Activated CD4-positive, alpha-beta T cell treated with anti-CD3 and anti-CD28 coated beads for 36 hours (primary cell): Measurements from ENCODE around the gene LRRC3. TPM values are rescaled to one million over a fixed set of nuclear protein-coding genes. Genes with fewer than 3 reads are reported as not detected.

Experiments used
- ATAC-seq: fragments of 200-7000 bp; cut with Tn5 transposase; one replicate; pipeline ENCODE4 v1.10.0; 2021; ENCODE audit warnings: mild to moderate bottlenecking, moderate library complexity
- CTCF ChIA-PET: fragments of 350-600 bp; sonication (Branson Sonifier 250); formaldehyde crosslinking; loops from one replicate; lab custom pipeline; 2021; ENCODE audit warnings: antibody characterized with exemption; lab: Charles Lee
- POLR2A ChIA-PET: fragments of 350-600 bp; sonication (Branson Sonifier 250); formaldehyde crosslinking; loops from one replicate; lab custom pipeline; 2021; ENCODE audit warnings: antibody characterized with exemption, inconsistent platforms; lab: Charles Lee
- DNase-seq: peaks from one replicate; pipeline ENCODE4 v3.0.0-alpha.2; 2020
- H3K27ac Mint-ChIP-seq: one replicate; pipeline ENCODE4 v1.8.0; 2021; ENCODE audit warnings: mixed read lengths
- H3K27me3 Mint-ChIP-seq: one replicate; pipeline ENCODE4 v1.8.0; 2021; ENCODE audit warnings: mixed read lengths
- H3K36me3 Mint-ChIP-seq: one replicate; pipeline ENCODE4 v1.8.0; 2021; ENCODE audit warnings: low read depth, mixed read lengths
- H3K4me1 Mint-ChIP-seq: one replicate; pipeline ENCODE4 v1.8.0; 2021; ENCODE audit warnings: mixed read lengths
- H3K4me3 Mint-ChIP-seq: one replicate; pipeline ENCODE4 v1.8.0; 2021; ENCODE audit warnings: mild to moderate bottlenecking, moderate library complexity, mixed read lengths
- H3K9me3 Mint-ChIP-seq: one replicate; pipeline ENCODE4 v1.8.0; 2021; ENCODE audit warnings: low read depth, mixed read lengths
- intact Hi-C, 2 experiments: fragments of 100-400 bp; cut with DNase I in 1 of 2; cut with micrococcal nuclease in 1 of 2; formaldehyde crosslinking; loops; one replicate each; pipeline versions ENCODE4 v1.14.2 to v1.15.1; 2022 to 2024; cut with DNase I, micrococcal nuclease
- total RNA-seq, 2 experiments: library from RNA; stranded (reverse); gene quantifications; one replicate each; pipeline ENCODE4 v1.2.3, GENCODE V29; 2021

LRRC3 gene
- total RNA-seq, 2 experiments from 2014 or later = 2.7 to 2.9 TPM

DNA sequence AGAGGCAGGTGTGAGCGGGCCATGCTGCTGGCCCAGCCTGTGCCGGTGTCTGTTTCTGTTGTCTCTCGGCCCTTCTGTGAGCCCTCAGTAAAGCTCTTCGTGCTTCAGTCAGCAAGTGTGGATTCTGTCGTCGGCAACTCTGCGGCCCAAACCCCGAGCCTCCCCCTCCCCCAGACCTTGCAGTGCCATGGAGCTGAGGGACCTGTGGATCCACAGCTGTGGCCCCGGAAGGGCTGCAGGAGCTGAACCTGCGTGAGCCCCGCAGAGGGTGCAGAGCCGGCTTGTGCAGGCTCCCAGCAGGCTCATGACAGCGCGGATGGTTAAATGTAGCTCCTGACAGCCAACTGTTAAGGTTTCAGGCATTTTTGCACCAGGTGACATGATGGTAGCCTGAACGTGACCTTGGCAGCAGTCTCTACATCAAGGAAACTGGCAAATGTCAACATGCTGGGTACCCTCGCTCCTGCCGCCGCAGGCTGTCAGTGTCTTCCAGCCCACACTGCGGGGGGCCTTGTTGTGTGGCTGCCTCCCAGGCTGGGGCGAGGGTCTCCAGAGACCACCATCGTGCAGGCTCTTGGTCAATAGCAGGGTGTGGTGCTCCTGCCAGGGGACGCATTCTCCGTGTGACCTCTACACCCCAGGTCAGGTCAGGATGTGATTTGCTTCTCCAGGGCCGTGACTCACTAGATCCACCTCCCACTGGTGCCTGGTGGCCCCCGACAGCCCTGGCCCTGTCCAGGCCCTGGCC, 7.0 kb downstream of the LRRC3 start:
- intact Hi-C loops = no loop called here
- Mint-ChIP-seq H3K4me3 (no peak overlapping the region), H3K9me3 (no peaks in the 10 kb centered on the region), H3K27ac (no peak overlapping the region), H3K27me3 (no peaks in the 10 kb centered on the region), H3K36me3 (no peaks in the 10 kb centered on the region), H3K4me1 (no peaks in the 10 kb centered on the region)
- ChIA-PET POLR2A (no interaction called here), CTCF (no interaction called here)
- no peak for DNase-seq
- no peak for ATAC-seq

DNA sequence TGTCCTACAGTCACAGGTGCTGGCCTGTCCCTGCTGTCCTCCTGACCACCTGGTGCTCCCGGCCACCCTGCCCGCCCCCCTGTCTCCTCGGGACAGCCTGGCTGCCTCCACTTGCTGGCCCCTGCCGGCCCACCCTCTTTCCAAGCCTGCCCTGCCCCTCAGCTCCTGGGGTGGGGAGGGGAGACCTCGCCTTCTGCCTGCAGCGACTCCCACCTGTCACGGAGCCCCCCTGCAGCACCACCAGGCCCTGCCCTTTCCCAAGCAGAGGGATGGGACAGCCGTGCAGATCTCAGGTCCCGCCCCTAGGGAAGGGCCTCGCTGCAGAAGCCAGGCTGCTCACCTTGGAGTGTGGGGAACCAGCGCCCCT, 7.5 kb downstream of the LRRC3 start:
- Mint-ChIP-seq H3K4me3 (no peak overlapping the region), H3K4me1 (no peaks in the 10 kb centered on the region), H3K36me3 (no peaks in the 10 kb centered on the region), H3K27me3 (no peaks in the 10 kb centered on the region), H3K9me3 (no peaks in the 10 kb centered on the region), H3K27ac (no peak overlapping the region)
- intact Hi-C loops = no loop called here
- ATAC-seq (no peak), DNase-seq (no peak)
- CTCF ChIA-PET = no interaction called here
- POLR2A ChIA-PET = no interaction called here

DNA sequence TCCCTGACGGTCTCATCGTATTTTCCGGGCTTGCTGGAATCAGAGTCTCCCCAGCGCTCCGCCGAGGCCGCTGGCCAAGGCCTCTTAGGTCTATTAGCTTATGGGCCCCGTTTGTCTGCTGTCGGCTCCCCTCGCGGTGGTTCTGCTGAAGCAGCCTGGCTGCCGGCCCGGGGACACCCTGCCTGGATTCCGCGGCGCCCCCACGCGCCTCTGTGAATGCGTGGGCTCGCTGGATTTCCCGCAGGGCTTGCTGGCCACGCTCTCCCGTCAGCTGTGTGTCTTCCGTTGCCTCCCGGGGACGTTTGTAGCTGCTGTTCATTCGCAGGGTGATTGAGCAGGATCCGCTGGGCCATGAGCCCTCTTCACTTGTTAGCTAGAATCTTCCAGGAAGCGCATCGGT, 8.4 kb downstream of the LRRC3 start:
- H3K9me3 Mint-ChIP-seq = no peaks in the 10 kb centered on the region
- no peaks in the 10 kb centered on the region for H3K4me1 Mint-ChIP-seq
- no peaks in the 10 kb centered on the region for H3K36me3 Mint-ChIP-seq
- CTCF ChIA-PET = no interaction called here
- H3K27me3 Mint-ChIP-seq = no peaks in the 10 kb centered on the region
- no peak overlapping the region for H3K27ac Mint-ChIP-seq
- intact Hi-C loops = no loop called here
- POLR2A ChIA-PET = no interaction called here
- ATAC-seq (no peak), DNase-seq (no peak)
- H3K4me3 Mint-ChIP-seq = no peak overlapping the region

DNA sequence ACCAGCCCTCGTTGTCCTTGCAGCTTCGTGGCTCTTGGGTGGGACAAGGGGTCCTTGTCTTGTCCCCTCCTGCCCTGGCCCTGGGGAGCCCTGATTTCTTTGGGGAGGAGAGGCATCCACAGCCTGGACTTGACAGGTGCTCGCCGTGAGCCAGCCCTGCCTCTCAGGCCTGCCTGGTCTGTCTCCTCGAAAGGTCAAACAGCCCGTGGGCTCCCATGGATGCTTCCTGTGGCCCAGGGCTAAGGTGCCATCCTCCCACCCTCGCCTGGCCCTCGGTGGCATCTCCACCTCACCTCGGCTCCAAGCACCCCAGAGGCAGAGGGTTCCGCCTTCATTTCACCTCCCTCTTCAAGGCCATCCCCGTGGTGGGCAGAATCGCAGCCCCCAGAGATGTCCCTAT, 9.0 kb downstream of the LRRC3 start:
- CTCF ChIA-PET = no interaction called here
- Mint-ChIP-seq H3K4me3 (no peak overlapping the region), H3K9me3 (no peaks in the 10 kb centered on the region), H3K27me3 (no peaks in the 10 kb centered on the region), H3K27ac (no peak overlapping the region), H3K4me1 (no peaks in the 10 kb centered on the region), H3K36me3 (no peaks in the 10 kb centered on the region)
- POLR2A ChIA-PET = no interaction called here
- DNase-seq (no peak), ATAC-seq (no peak)
- intact Hi-C loops = no loop called here

GRCh38 chr21:44466351-44466954, 11.1 kb downstream of the LRRC3 start:
- Mint-ChIP-seq H3K9me3 (no peaks in the 10 kb centered on the region), H3K27ac (no peak overlapping the region), H3K4me3 (no peak overlapping the region), H3K27me3 (no peaks in the 10 kb centered on the region), H3K4me1 (no peaks in the 10 kb centered on the region), H3K36me3 (no peaks in the 10 kb centered on the region)
- CTCF ChIA-PET = no interaction called here
- intact Hi-C loops = no loop called here
- ATAC-seq (no peak), DNase-seq (no peak)
- POLR2A ChIA-PET = no interaction called here

DNA sequence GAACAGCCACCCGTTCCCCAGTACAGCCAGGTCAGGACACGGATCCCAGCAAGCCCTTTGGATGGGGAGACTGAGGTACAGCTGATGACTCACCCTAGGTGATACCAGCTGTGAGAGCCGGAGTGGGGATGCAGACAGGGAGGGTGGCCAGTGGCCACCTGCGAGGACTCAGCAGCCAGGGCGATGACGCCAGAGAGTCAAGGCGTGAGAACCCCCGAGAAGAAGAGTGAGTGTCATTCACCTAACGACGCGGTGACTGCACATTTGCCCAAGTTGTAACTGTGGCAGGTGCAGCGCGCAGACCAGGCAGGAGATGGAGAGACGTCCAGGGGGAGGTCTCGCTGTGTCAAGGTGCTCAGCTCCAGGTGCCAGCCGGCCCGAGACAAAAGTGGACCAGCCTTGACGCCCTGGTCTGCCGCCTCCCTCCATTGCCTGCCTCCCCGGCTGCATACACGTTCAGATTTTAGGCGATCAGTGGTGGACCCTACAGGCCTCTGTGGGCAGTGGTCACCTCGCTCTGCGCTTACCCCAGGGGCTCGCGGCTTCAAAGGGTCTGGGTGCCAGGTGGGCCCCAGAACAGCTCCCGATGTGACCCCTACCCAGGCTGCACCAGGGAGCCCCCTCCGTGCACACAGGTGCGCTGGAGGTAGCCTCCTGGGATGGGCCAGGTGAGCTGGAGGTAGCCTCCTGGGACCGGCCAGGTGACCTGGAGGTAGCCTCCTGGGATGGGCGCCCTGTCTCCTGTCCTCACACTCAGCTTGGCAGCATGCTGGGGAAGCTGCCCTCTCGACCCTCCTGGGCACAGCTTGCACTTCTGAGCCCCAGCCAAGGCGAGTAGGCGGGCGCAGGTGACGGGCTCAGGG, 11.9 kb downstream of the LRRC3 start:
- ATAC-seq (no peak), DNase-seq (no peak)
- no peak overlapping the region for H3K4me3 Mint-ChIP-seq
- POLR2A ChIA-PET = no interaction called here
- CTCF ChIA-PET = no interaction called here
- H3K27me3 Mint-ChIP-seq = no peaks in the 10 kb centered on the region
- no peak overlapping the region for H3K27ac Mint-ChIP-seq
- intact Hi-C loops = no loop called here
- no peaks in the 10 kb centered on the region for H3K9me3 Mint-ChIP-seq
- H3K36me3 Mint-ChIP-seq = no peaks in the 10 kb centered on the region
- no peaks in the 10 kb centered on the region for H3K4me1 Mint-ChIP-seq

GRCh38 chr21:44467859-44468195, 12.5 kb downstream of the LRRC3 start:
- H3K9me3 Mint-ChIP-seq = no peaks in the 10 kb centered on the region
- no peak overlapping the region for H3K27ac Mint-ChIP-seq
- H3K4me3 Mint-ChIP-seq = no peak overlapping the region
- ATAC-seq (no peak), DNase-seq (no peak)
- no peaks in the 10 kb centered on the region for H3K27me3 Mint-ChIP-seq
- ChIA-PET POLR2A (no interaction called here), CTCF (no interaction called here)
- no peaks in the 10 kb centered on the region for H3K4me1 Mint-ChIP-seq
- H3K36me3 Mint-ChIP-seq = no peaks in the 10 kb centered on the region
- intact Hi-C loops = no loop called here

- ATAC-seq = no peak
- Mint-ChIP-seq H3K27ac (no peak overlapping the region), H3K9me3 (no peaks in the 10 kb centered on the region), H3K4me1 (no peaks in the 10 kb centered on the region), H3K27me3 (no peaks in the 10 kb centered on the region), H3K36me3 (no peaks in the 10 kb centered on the region), H3K4me3 (no peak overlapping the region)
- ChIA-PET CTCF (interaction anchor here (0.7 kb wide), 1 partner anchor 21 kb away, joined by 3 read pairs; no protein-coding TSS in a partner anchor), POLR2A (no interaction called here)
- DNase-seq = no peak
- intact Hi-C loops = no loop called here
Measured at GRCh38 chr21:44471341-44471740, 16.0 kb downstream of the LRRC3 start.

- ChIA-PET POLR2A (no interaction called here), CTCF (no interaction called here)
- intact Hi-C loops = no loop called here
- Mint-ChIP-seq H3K4me1 (no peaks in the 10 kb centered on the region), H3K27ac (no peak overlapping the region), H3K4me3 (no peak overlapping the region), H3K9me3 (no peaks in the 10 kb centered on the region), H3K27me3 (no peaks in the 10 kb centered on the region), H3K36me3 (no peaks in the 10 kb centered on the region)
- DNase-seq (no peak), ATAC-seq (no peak)
Measured at GRCh38 chr21:44471996-44472395, 16.7 kb downstream of the LRRC3 start.

DNA sequence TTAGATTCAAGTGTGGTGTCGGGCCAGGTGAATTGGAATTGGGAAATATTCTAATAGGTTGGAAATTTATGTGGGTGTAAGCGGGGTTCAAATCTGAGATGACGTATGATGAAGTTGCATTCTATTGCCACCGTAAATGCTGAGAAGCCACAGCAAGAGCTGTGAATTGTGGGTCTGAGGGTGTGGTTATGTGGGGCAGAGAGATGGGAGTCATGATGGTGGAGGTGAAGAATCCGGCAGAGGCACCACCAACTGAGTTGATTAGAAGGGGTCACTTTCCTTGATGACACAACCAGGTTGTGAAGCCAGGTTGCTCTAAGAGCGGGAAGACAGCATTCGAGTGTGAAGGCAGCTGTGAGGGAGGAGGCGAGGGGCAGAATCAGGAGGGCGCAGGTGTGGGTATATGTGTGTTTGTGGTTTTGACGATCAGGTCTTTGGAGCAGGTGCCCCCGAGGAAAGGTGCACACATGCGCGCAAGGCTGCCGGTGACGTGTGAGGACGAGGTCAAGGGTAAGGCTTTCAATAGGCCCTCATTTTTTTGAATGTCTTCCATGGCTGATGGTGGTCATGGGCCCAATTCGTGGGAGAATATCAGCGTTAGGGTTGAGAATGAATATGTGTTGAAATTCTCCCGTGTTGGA, 18.7 kb downstream of the LRRC3 start:
- ChIA-PET POLR2A (no interaction called here), CTCF (interaction anchor here (0.5 kb wide), 1 partner anchor 46 kb away, joined by 4 read pairs; no protein-coding TSS in a partner anchor)
- ATAC-seq (no peak), DNase-seq (no peak)
- no peaks in the 10 kb centered on the region for H3K4me1 Mint-ChIP-seq
- no peaks in the 10 kb centered on the region for H3K27me3 Mint-ChIP-seq
- no peaks in the 10 kb centered on the region for H3K9me3 Mint-ChIP-seq
- intact Hi-C loops = no loop called here
- H3K4me3 Mint-ChIP-seq = no peak overlapping the region
- H3K27ac Mint-ChIP-seq = no peak overlapping the region
- H3K36me3 Mint-ChIP-seq = no peaks in the 10 kb centered on the region

DNA sequence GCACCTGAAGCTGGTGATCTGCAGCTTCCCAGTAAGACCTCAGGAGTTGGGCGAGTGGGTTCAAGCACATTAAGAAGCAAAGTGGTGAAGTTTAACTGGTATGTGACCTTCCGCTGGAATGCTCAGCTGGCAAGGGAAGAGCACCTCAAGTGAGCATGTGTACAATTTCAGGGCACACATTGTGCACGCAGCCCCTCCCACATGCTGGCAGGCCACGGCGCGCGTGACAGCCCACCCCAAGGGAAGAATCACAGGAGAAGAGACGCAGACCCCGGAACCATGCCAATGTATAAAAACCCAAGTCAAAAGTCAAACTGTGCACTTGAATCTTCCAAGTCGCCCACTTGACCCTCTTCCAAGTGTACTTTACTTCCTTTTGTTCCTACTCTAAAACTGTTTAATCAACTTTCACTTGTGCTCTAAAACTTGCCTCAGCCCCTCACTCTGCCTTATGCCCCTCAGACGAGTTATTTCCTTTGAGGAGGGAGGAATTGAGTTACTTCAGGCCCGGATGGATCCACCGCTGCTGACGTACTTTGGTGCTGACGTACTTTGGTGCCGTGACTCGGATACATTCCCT, 20.0 kb downstream of the LRRC3 start:
- ChIA-PET POLR2A (no interaction called here), CTCF (no interaction called here)
- no peaks in the 10 kb centered on the region for H3K36me3 Mint-ChIP-seq
- intact Hi-C loops = no loop called here
- H3K4me1 Mint-ChIP-seq = peaks cover 3% of the 10 kb centered on the region
- no peak overlapping the region for H3K4me3 Mint-ChIP-seq
- no peak overlapping the region for H3K27ac Mint-ChIP-seq
- no peak for ATAC-seq
- no peak for DNase-seq
- no peaks in the 10 kb centered on the region for H3K27me3 Mint-ChIP-seq
- H3K9me3 Mint-ChIP-seq = no peaks in the 10 kb centered on the region
